Activated CD4-positive, alpha-beta memory T cell treated with anti-CD3 and anti-CD28 coated beads for 36 hours (primary cell): ENCODE data around the gene NDUFV2. TPM values are rescaled to one million over a fixed set of nuclear protein-coding genes. Genes with fewer than 3 reads are reported as not detected.

Experiments used
- CTCF ChIA-PET: fragments of 350-600 bp; sonication (Branson Sonifier 250); formaldehyde crosslinking; loops from one replicate; lab custom pipeline; 2021; ENCODE audit warnings: antibody characterized with exemption, inconsistent platforms; lab: Charles Lee
- POLR2A ChIA-PET: fragments of 350-600 bp; sonication (Branson Sonifier 250); formaldehyde crosslinking; loops from one replicate; lab custom pipeline; 2021; ENCODE audit warnings: antibody characterized with exemption; lab: Charles Lee
- DNase-seq: peaks from one replicate; pipeline ENCODE4 v3.0.0-alpha.2; 2020
- H3K27ac Mint-ChIP-seq: one replicate; pipeline ENCODE4 v1.8.0; 2021; ENCODE audit warnings: mixed read lengths
- H3K27me3 Mint-ChIP-seq: one replicate; pipeline ENCODE4 v1.8.0; 2021; ENCODE audit warnings: mixed read lengths
- H3K36me3 Mint-ChIP-seq: one replicate; pipeline ENCODE4 v1.8.0; 2021; ENCODE audit warnings: mixed read lengths
- H3K4me1 Mint-ChIP-seq: one replicate; pipeline ENCODE4 v1.8.0; 2021; ENCODE audit warnings: low read depth, mixed read lengths
- H3K4me3 Mint-ChIP-seq: one replicate; pipeline ENCODE4 v1.8.0; 2021; ENCODE audit warnings: mild to moderate bottlenecking, mixed read lengths
- H3K9me3 Mint-ChIP-seq: one replicate; pipeline ENCODE4 v1.8.0; 2021; ENCODE audit warnings: mixed read lengths
- intact Hi-C: fragments of 100-400 bp; cut with micrococcal nuclease; formaldehyde crosslinking; loops from one replicate; pipeline ENCODE4 v1.15.1; 2023
- total RNA-seq, 2 experiments: library from RNA; stranded (reverse); gene quantifications; one replicate each; pipeline ENCODE4 v1.2.3, GENCODE V29; 2021

NDUFV2 gene
- total RNA-seq, 2 experiments from 2014 or later, result 535 to 552 TPM

DNA sequence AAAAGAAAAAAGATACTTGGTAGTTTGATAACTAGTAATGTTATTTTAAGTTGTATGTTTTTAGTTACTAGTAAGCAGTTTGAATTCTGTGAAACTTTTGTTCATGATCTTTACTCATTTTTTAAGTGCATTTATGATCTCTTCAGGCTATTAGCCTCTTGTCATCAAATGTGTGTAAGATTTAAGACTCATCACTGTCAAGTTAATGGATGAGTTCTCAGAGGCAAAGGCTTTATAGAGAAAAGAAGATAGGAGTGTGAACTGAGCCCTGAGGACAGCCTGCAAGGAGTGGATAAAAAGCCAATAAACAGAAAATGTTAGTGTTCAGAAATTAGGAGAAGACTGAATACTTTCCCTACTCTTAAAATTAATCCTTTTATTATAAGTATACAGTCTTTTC is 13.5 kb downstream of the NDUFV2 start:
- no peak for DNase-seq
- Mint-ChIP-seq H3K4me1 (peaks cover 81% of the 10 kb centered on the region), H3K27ac (peak overlapping the region; percentile 97), H3K36me3 (peaks cover 64% of the 10 kb centered on the region), H3K9me3 (no peaks in the 10 kb centered on the region), H3K27me3 (no peaks in the 10 kb centered on the region), H3K4me3 (peak overlapping the region; percentile 78)
- ChIA-PET POLR2A (interaction anchor here (1.2 to 8.2 kb wide), 8 partner anchors 8 to 42 kb away, joined by 3 to 109 read pairs (median 36); partner anchors contain the start of genes ANKRD12 and NDUFV2), CTCF (interaction anchor here (1.6 to 4.5 kb wide), 2 partner anchors 12 to 42 kb away, joined by 4 to 28 read pairs; partner anchors contain the start of gene NDUFV2)
- intact Hi-C loops, result loop anchor here (10.0 kb wide), 1 partner anchor 1161 kb away; no protein-coding TSS in a partner anchor

DNA sequence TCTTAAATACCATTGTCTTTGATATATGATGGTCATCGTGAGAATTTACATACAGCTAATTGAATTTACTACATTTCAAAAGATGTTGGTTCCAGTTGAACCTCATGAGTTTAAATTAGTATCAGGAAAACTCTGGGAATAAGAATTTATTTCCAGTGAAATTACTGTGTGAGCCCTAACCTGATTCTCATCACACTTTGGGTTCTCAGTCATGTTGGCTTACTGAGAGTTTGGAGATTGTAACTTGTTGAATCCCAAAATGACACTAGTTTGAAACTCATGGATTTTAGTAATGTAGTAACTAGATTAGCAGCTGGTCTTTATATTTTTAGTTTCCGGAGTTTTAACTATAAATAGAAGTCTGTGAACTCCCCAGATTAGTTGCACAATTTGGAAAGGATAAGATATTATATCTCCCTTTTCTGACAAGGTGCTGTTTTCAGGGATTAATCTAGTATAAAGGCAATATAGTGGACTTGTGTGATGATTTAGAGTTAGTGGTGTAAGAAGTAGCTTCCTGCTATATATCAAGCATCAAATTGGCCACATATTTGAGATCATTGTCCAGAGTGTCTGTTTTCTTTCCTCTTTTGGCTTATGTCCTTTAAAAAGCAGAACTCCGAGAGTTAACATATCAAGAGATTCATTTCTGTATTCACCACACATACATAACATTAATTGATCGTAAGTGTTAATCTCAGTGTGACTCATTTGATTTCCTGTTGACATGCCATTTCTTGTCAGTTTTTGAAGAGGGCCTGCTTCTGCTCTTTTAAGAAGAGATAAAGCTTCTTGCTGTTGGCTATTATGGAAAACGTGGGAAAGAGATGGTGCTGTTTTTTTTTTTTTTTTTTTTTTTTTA is 15.7 kb downstream of the NDUFV2 start:
- peaks cover 67% of the 10 kb centered on the region for H3K36me3 Mint-ChIP-seq

DNA sequence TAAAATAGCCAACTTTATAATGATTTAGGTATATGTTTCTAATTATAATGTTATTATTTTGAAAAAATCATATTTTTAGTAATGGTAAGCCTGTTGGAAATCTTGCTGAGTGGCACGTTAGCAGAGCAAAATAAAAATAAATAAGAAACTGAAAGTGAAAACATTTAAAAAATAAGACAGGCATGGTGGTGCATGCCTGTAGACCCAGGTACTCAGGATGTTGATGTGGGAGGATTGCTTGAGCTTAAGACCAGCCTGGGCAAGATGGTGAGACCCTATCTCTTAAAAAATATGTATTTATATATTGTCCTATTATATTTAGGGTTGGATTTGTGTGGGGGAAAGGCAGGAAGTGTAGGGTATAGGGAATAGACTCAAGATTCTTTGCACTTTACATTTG is 18.3 kb downstream of the NDUFV2 start:
- ChIA-PET POLR2A (interaction anchor here (0.8 kb wide), 1 partner anchor 31 kb away, joined by 3 read pairs; no protein-coding TSS in a partner anchor), CTCF (no interaction called here)
- Mint-ChIP-seq H3K4me3 (no peak overlapping the region), H3K4me1 (peaks cover 73% of the 10 kb centered on the region), H3K27ac (peak overlapping the region; percentile 75), H3K27me3 (no peaks in the 10 kb centered on the region), H3K36me3 (peaks cover 71% of the 10 kb centered on the region), H3K9me3 (no peaks in the 10 kb centered on the region)
- DNase-seq, result no peak
- intact Hi-C loops, result no loop called here

More for the DNA sequence above, 15.7 kb downstream of the NDUFV2 start:
- Mint-ChIP-seq H3K27ac (peak overlapping the region; percentile 97), H3K9me3 (no peaks in the 10 kb centered on the region), H3K4me3 (peak overlapping the region; percentile 72), H3K27me3 (no peaks in the 10 kb centered on the region), H3K4me1 (peaks cover 81% of the 10 kb centered on the region)
- CTCF ChIA-PET, result interaction anchor here (0.6 to 4.5 kb wide), 9 partner anchors 9 to 44 kb away, joined by 3 to 28 read pairs (median 3); partner anchors contain the start of genes ANKRD12 and NDUFV2
- no peak for DNase-seq
- POLR2A ChIA-PET, result interaction anchor here (0.6 to 8.2 kb wide), 14 partner anchors 9 to 45 kb away, joined by 3 to 109 read pairs (median 10); partner anchors contain the start of genes ANKRD12 and NDUFV2
- intact Hi-C loops, result loop anchor here (1.0 to 10.0 kb wide), 6 partner anchors 16 to 1163 kb away; partner anchors contain the start of genes ANKRD12 and NDUFV2

DNA sequence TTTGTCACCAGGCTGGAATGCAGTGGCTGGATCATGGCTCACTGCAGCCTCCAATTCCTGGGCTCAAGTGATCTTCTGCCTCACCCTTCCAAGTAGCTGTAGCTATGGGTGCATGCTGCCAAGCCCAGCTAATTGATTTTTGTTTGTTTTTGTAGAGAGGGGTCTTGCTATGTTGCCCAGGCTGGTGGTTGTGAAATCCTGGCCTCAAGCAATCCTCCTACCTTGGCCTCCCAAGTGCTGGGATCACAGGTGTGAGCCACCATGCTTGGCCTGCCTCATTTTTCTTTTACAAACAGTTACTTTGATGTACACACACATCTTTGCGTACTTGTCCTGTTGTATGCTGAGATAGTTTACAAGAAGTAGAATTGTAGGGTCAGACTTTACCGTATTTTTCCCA is 21.0 kb downstream of the NDUFV2 start:
- intact Hi-C loops, result no loop called here
- peaks cover 70% of the 10 kb centered on the region for H3K36me3 Mint-ChIP-seq
- H3K9me3 Mint-ChIP-seq, result no peaks in the 10 kb centered on the region
- POLR2A ChIA-PET, result interaction anchor here (1.0 kb wide), 1 partner anchor 11 kb away, joined by 4 read pairs; no protein-coding TSS in a partner anchor
- H3K4me3 Mint-ChIP-seq, result no peak overlapping the region
- DNase-seq, result no peak
- no peaks in the 10 kb centered on the region for H3K27me3 Mint-ChIP-seq
- H3K4me1 Mint-ChIP-seq, result peaks cover 57% of the 10 kb centered on the region
- H3K27ac Mint-ChIP-seq, result peak overlapping the region; percentile 33
- CTCF ChIA-PET, result no interaction called here

DNA sequence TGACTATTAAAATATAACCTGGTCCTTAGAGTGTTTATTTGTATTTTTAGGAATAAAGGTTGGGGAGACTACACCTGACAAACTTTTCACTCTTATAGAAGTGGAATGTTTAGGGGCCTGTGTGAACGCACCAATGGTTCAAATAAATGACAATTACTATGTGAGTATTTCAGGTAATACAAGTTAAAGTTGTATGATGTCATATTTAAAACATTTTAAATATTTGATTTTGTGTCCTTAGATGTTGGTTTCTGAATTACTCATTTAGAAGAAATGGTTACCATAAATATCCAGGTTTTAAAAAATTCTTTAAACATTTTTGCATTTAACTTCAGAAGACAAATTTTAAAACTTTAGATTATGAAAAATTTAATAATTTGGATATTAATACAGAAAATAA is 22.3 kb downstream of the NDUFV2 start:
- ChIA-PET CTCF (interaction anchor here (2.3 to 4.3 kb wide), 2 partner anchors 11 to 51 kb away, joined by 8 to 16 read pairs; partner anchors contain the start of gene ANKRD12), POLR2A (interaction anchor here (0.6 to 2.2 kb wide), 3 partner anchors 10 to 34 kb away, joined by 3 to 12 read pairs (median 10); partner anchors contain the start of gene ANKRD12)
- no peak overlapping the region for H3K27ac Mint-ChIP-seq
- H3K4me3 Mint-ChIP-seq, result no peak overlapping the region
- intact Hi-C loops, result no loop called here
- H3K27me3 Mint-ChIP-seq, result no peaks in the 10 kb centered on the region
- H3K4me1 Mint-ChIP-seq, result peaks cover 55% of the 10 kb centered on the region
- H3K9me3 Mint-ChIP-seq, result no peaks in the 10 kb centered on the region
- H3K36me3 Mint-ChIP-seq, result peaks cover 75% of the 10 kb centered on the region
- no peak for DNase-seq

DNA sequence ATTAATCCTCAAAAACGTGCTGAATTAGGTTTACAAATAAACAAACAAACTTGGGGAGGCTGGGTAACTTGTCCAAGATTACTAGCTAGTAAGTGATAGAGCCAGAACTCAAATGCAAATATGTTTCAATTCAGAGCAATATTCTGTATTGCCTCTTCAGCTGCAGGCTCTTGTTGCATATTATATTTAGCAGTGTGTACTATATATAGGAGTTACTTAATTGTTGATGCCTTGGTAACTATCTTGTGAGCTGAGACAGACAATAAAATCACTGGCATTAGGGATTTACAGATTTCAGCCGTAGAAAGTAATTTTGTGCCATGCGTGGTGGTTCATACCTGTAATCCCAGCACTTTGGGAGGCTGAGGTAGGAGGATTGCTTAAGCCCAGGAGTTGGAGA is 23.8 kb downstream of the NDUFV2 start:
- Mint-ChIP-seq H3K27ac (peak overlapping the region; percentile 23), H3K4me3 (no peak overlapping the region), H3K9me3 (no peaks in the 10 kb centered on the region), H3K4me1 (peaks cover 47% of the 10 kb centered on the region), H3K27me3 (no peaks in the 10 kb centered on the region), H3K36me3 (peaks cover 69% of the 10 kb centered on the region)
- ChIA-PET CTCF (interaction anchor here (0.6 to 4.3 kb wide), 3 partner anchors 9 to 102 kb away, joined by 3 to 16 read pairs (median 8); partner anchors contain the start of gene ANKRD12), POLR2A (interaction anchor here (2.1 to 2.2 kb wide), 2 partner anchors 9 to 12 kb away, joined by 10 to 12 read pairs; partner anchors contain the start of gene ANKRD12)
- no peak for DNase-seq
- intact Hi-C loops, result no loop called here

DNA sequence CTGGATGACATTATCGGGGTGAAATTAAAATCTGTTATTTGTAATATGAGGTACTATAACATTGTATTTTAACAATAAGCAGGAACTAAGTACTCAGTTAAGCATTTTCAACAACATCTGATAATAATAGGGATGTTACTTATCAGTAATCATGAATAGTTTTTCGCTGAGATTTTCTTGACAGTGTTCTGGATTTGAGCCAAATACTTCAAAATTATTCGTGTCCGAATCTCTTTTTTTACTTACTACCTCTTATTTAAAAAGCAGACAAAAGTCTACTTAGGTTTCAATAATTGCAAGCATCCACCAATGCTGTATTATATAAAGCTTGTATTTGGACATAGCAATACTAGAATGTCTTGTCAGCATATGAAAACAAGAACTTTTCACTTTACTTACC is 27.7 kb downstream of the NDUFV2 start:
- peaks cover 43% of the 10 kb centered on the region for H3K4me1 Mint-ChIP-seq
- POLR2A ChIA-PET, result interaction anchor here (1.5 kb wide), 1 partner anchor 20 kb away, joined by 5 read pairs; no protein-coding TSS in a partner anchor
- no peaks in the 10 kb centered on the region for H3K9me3 Mint-ChIP-seq
- CTCF ChIA-PET, result interaction anchor here (1.2 kb wide), 1 partner anchor 57 kb away, joined by 3 read pairs; no protein-coding TSS in a partner anchor
- H3K36me3 Mint-ChIP-seq, result peaks cover 66% of the 10 kb centered on the region
- H3K27me3 Mint-ChIP-seq, result no peaks in the 10 kb centered on the region
- intact Hi-C loops, result loop anchor here (10.0 kb wide), 1 partner anchor 785 kb away; the partner anchor contains the start of gene VAPA
- H3K27ac Mint-ChIP-seq, result peak overlapping the region; percentile 21
- DNase-seq, result no peak
- H3K4me3 Mint-ChIP-seq, result no peak overlapping the region

DNA sequence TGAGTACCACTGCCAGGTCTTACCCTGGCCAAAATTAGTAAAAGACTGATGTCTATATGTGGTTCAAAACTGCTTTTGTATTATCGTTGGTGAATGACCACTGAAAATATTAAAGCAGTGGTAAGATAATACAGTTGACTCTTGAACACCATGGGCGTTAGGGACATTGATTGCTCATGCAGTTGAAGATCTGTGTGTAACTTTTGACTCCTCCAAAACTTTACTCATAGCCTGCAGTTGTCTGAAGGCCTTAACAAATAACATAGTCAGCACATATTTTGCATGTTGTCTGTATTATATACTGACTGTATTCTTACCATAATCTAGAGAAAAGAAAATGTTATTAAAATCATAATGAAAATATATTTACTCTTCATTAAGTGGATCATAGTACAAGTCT is 28.3 kb downstream of the NDUFV2 start:
- intact Hi-C loops, result loop anchor here (10.0 kb wide), 1 partner anchor 784 kb away; the partner anchor contains the start of gene VAPA
- Mint-ChIP-seq H3K27ac (no peak overlapping the region), H3K4me1 (peaks cover 45% of the 10 kb centered on the region), H3K4me3 (no peak overlapping the region), H3K9me3 (no peaks in the 10 kb centered on the region), H3K36me3 (peaks cover 65% of the 10 kb centered on the region), H3K27me3 (no peaks in the 10 kb centered on the region)
- DNase-seq, result no peak
- ChIA-PET POLR2A (no interaction called here), CTCF (interaction anchor here (1.2 kb wide), 1 partner anchor 58 kb away, joined by 3 read pairs; no protein-coding TSS in a partner anchor)

DNA sequence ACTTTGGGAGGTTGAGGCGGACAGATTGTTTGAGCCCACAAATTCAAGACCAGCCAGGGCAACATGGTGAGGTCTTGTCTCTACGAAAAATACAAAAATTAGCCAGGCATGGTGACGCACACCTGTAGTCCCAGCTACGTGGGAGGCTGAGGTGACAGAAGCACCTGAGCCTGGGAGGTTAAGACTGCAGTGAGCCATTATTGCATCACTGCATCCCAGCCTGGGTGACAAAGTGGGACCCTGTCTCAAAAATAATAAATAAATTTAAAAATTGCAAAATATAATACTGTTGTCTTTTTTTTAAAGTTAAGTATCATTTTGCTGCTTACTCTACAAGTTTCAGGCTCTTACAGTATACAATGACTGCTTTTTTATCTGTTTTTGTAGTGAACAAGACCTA is 30.1 kb downstream of the NDUFV2 start:
- DNase-seq, result no peak
- peak overlapping the region; percentile 26 for H3K27ac Mint-ChIP-seq
- H3K9me3 Mint-ChIP-seq, result no peaks in the 10 kb centered on the region
- CTCF ChIA-PET, result interaction anchor here (1.6 kb wide), 1 partner anchor 59 kb away, joined by 4 read pairs; no protein-coding TSS in a partner anchor
- intact Hi-C loops, result loop anchor here (10.0 kb wide), 1 partner anchor 782 kb away; the partner anchor contains the start of gene VAPA
- peaks cover 39% of the 10 kb centered on the region for H3K4me1 Mint-ChIP-seq
- no peak overlapping the region for H3K4me3 Mint-ChIP-seq
- POLR2A ChIA-PET, result interaction anchor here (1.4 kb wide), 1 partner anchor 15 kb away, joined by 3 read pairs; no protein-coding TSS in a partner anchor
- no peaks in the 10 kb centered on the region for H3K27me3 Mint-ChIP-seq
- peaks cover 62% of the 10 kb centered on the region for H3K36me3 Mint-ChIP-seq

DNA sequence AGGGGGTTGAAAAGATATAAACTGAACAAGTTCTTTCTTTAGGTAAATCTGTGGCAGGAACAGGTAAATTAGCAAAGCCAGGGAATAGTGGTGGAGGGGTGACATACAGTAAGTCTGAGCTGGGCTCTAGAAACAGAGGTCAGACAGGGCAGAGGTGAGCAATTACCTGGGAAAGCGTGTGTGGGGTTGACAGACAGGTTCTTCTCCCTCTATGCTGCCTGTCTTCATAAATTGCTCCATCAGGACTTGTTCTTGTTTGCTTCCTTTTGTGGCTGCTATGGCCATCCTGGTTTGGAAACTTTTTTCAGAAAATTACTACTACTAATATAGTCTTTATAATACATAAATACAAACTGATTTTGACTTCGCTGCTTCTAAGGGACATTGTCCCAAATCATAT is 30.7 kb downstream of the NDUFV2 start:
- H3K4me3 Mint-ChIP-seq, result no peak overlapping the region
- no peaks in the 10 kb centered on the region for H3K9me3 Mint-ChIP-seq
- peaks cover 37% of the 10 kb centered on the region for H3K4me1 Mint-ChIP-seq
- H3K27ac Mint-ChIP-seq, result peak overlapping the region; percentile 64
- H3K36me3 Mint-ChIP-seq, result peaks cover 62% of the 10 kb centered on the region
- intact Hi-C loops, result loop anchor here (10.0 kb wide), 1 partner anchor 782 kb away; the partner anchor contains the start of gene VAPA
- no peak for DNase-seq
- ChIA-PET CTCF (no interaction called here), POLR2A (no interaction called here)
- no peaks in the 10 kb centered on the region for H3K27me3 Mint-ChIP-seq
